ENCODE data around the gene PVALB. TPM values are rescaled to one million over a fixed set of nuclear protein-coding genes. Genes with fewer than 3 reads are reported as not detected.

The PVALB gene
- total and polyA plus RNA-seq, 2 donors (not counting 3 experiments of a cell fraction or from before 2014, with no cell fraction given): not detected

GRCh38 chr22:36855478-36855877 is 38.6 kb upstream of the PVALB start:
- FAIRE-seq: no peak
- H2AFZ ChIP-seq (ENCODE audit: low read depth, low read length): no peak overlapping the region
- H4K20me1 ChIP-seq (replicated peaks; ENCODE audit: control insufficient read depth, extremely low read depth, insufficient read depth, low read length): no peaks in the 10 kb centered on the region
- H3K4me2 ChIP-seq (ENCODE audit: insufficient read depth, low read length): no peak overlapping the region
- dilution Hi-C loops (cut with MboI; ENCODE audit: extremely low pct_ligation_motif_present, low sequenced_read_pairs) (no loop called here), intact Hi-C loops (cut with micrococcal nuclease) (no loop called here)
- no peaks in the 10 kb centered on the region for H3K9me3 ChIP-seq (replicated peaks; ENCODE audit: control insufficient read depth, insufficient read depth, low read length)
- DNase-seq (ENCODE audit: low read depth, low spot score): no peak
- TF ChIP-seq POLR2AphosphoS5 (IDR thresholded peaks at IDR 0.05; ENCODE audit: insufficient read depth, low read depth, low read length): no peak
- TF ChIP-seq CTCF (IDR thresholded peaks at IDR 0.05; ENCODE audit: extremely low read depth in 1 of 2, insufficient read depth in 1 of 2, low read depth in 1 of 2, low read length in 2 of 2): no peak
- TF ChIP-seq GATA2 (IDR thresholded peaks at IDR 0.05; ENCODE audit: insufficient read depth, insufficient read length, low read depth, low read length): no peak
- no peak for TF ChIP-seq JUN (IDR thresholded peaks at IDR 0.05; ENCODE audit: borderline replicate concordance, insufficient read depth, insufficient read length, low read depth)
- no peak for TF ChIP-seq EZH2 (IDR thresholded peaks at IDR 0.05; ENCODE audit: borderline replicate concordance, low read depth, low read length, severe bottlenecking)
- TF ChIP-seq MYC (IDR thresholded peaks at IDR 0.05; ENCODE audit: low read depth, low read length): no peak
- TF ChIP-seq FOS (IDR thresholded peaks at IDR 0.05; ENCODE audit: borderline replicate concordance, insufficient read depth, low read length): no peak
- TF ChIP-seq MAX (IDR thresholded peaks at IDR 0.05; ENCODE audit: insufficient read depth, insufficient read length): no peak
- TF ChIP-seq POLR2A (IDR thresholded peaks at IDR 0.05; ENCODE audit: low read depth, low read length): no peak
- CTCF ChIA-PET: interaction anchor here (0.6 to 6.5 kb wide), 23 partner anchors 11 to 326 kb away, joined by 3 to 149 read pairs (median 7); partner anchors contain the start of gene CSF2RB
- H3K79me2 ChIP-seq (ENCODE audit: control insufficient read depth, insufficient read depth, low read length): no peaks in the 10 kb centered on the region
- no peaks in the 10 kb centered on the region for H3K36me3 ChIP-seq (ENCODE audit: control insufficient read depth in 2 of 2, extremely low read depth in 1 of 2, insufficient read depth in 2 of 2, low read length in 2 of 2)
- H3K27me3 ChIP-seq (ENCODE audit: control insufficient read depth in 2 of 2, insufficient read depth in 2 of 2, low read length in 2 of 2): peaks cover 9 to 10% of the 10 kb centered on the region in 2 experiments
- BruUV-seq (replicated peaks): no TSS peak
- no peak overlapping the region for H3K27ac ChIP-seq (ENCODE audit: insufficient read depth, low read depth, low read length)
- H3K4me3 ChIP-seq (replicated peaks in 1 of 3; ENCODE audit: insufficient read depth in 1 of 3, low read depth in 1 of 3, low read length in 3 of 3): no peak overlapping the region
- H3K9me1 ChIP-seq (replicated peaks; ENCODE audit: control insufficient read depth, extremely low read depth, insufficient read depth, low read length): no peaks in the 10 kb centered on the region
- POLR2A ChIA-PET: no interaction called here
- no peak overlapping the region for H3K9ac ChIP-seq (replicated peaks; ENCODE audit: extremely low read depth, insufficient read depth, low read length)
- H3K4me1 ChIP-seq (ENCODE audit: control insufficient read depth, extremely low read depth, insufficient read depth, low read length): peaks cover 7% of the 10 kb centered on the region
